ENCODE results near the gene MEF2A.

- no peak for TF ChIP-seq FOXP4 (CRISPR knock-in tag; IDR thresholded peaks at IDR 0.05)
- TF ChIP-seq HMGXB4 (CRISPR knock-in tag; IDR thresholded peaks at IDR 0.05), result no peak
- no peak for TF ChIP-seq TEAD4 (CRISPR knock-in tag; IDR thresholded peaks at IDR 0.05)
- TF ChIP-seq CTCF (IDR thresholded peaks at IDR 0.05), result no peak
- no peak for TF ChIP-seq MXD4 (CRISPR knock-in tag; IDR thresholded peaks at IDR 0.05; ENCODE audit: borderline replicate concordance)
- TF ChIP-seq USF2 (CRISPR knock-in tag; IDR thresholded peaks at IDR 0.05), result no peak
- no peak for TF ChIP-seq E2F4 (CRISPR knock-in tag; IDR thresholded peaks at IDR 0.05; ENCODE audit: borderline replicate concordance, low read depth)
- TF ChIP-seq FOXJ3 (CRISPR knock-in tag; IDR thresholded peaks at IDR 0.05; ENCODE audit: borderline replicate concordance), result no peak
- TF ChIP-seq MAX (CRISPR knock-in tag; IDR thresholded peaks at IDR 0.05), result no peak
- TF ChIP-seq ZNF138 (CRISPR knock-in tag; conservative IDR thresholded peaks at IDR 0.05), result no peak
- TF ChIP-seq NFYB (CRISPR knock-in tag; conservative IDR thresholded peaks at IDR 0.05; ENCODE audit: low read depth), result no peak
- no peak for TF ChIP-seq ZNF317 (CRISPR knock-in tag; IDR thresholded peaks at IDR 0.05; ENCODE audit: borderline replicate concordance, low read depth)
- TF ChIP-seq TP53 (CRISPR knock-in tag; IDR thresholded peaks at IDR 0.05), result no peak
- no peak for TF ChIP-seq NFE2L1 (CRISPR knock-in tag; IDR thresholded peaks at IDR 0.05)
Observed at GRCh38 chr15:99702895-99703602, 137.3 kb downstream of the MEF2A start.
